Activated CD4-positive, alpha-beta memory T cell treated with anti-CD3 and anti-CD28 coated beads, Interleukin-2, amount 10 ng/mL, durations not matched to agents 7 days and 5 days (primary cell): ENCODE results near the gene KCNQ1OT1. TPM values are rescaled to one million over a fixed set of nuclear protein-coding genes. Genes with fewer than 3 reads are reported as not detected.
"Not testable (repeated sequence)": the region's sequence is repeated elsewhere in the genome, so short reads cannot be mapped to it uniquely, and the experiment has no call there.

Source experiments
- CTCF ChIA-PET: fragments of 350-600 bp; sonication (Branson Sonifier 250); formaldehyde crosslinking; loops from one replicate; lab custom pipeline; 2021; ENCODE audit warnings: antibody characterized with exemption, inconsistent platforms; lab: Charles Lee
- POLR2A ChIA-PET: fragments of 350-600 bp; sonication (Branson Sonifier 250); formaldehyde crosslinking; loops from one replicate; lab custom pipeline; 2021; ENCODE audit warnings: antibody characterized with exemption; lab: Charles Lee
- DNase-seq: peaks from one replicate; pipeline ENCODE4 v3.0.0-alpha.2; 2020
- H3K27ac Mint-ChIP-seq: one replicate; pipeline ENCODE4 v1.8.0; 2021; ENCODE audit warnings: mild to moderate bottlenecking, mixed read lengths
- H3K27me3 Mint-ChIP-seq: one replicate; pipeline ENCODE4 v1.8.0; 2021; ENCODE audit warnings: mixed read lengths
- H3K36me3 Mint-ChIP-seq: one replicate; pipeline ENCODE4 v1.8.0; 2021; ENCODE audit warnings: low read depth, mixed read lengths
- H3K4me1 Mint-ChIP-seq: one replicate; pipeline ENCODE4 v1.8.0; 2021; ENCODE audit warnings: mixed read lengths
- H3K4me3 Mint-ChIP-seq: one replicate; pipeline ENCODE4 v1.8.0; 2021; ENCODE audit warnings: mild to moderate bottlenecking, mixed read lengths
- H3K9me3 Mint-ChIP-seq: one replicate; pipeline ENCODE4 v1.8.0; 2021; ENCODE audit warnings: mixed read lengths
- total RNA-seq, 2 experiments: library from RNA; stranded (reverse); gene quantifications; one replicate each; pipeline ENCODE4 v1.2.3, GENCODE V29; 2021

The KCNQ1OT1 gene
- total RNA-seq, 2 experiments from 2014 or later = 0.25 to 0.28 TPM

- H3K9me3 Mint-ChIP-seq = peaks cover 55% of the 10 kb centered on the region
- ChIA-PET POLR2A (no interaction called here), CTCF (no interaction called here)
- H3K36me3 Mint-ChIP-seq = peaks cover 21% of the 10 kb centered on the region
- peaks cover 5% of the 10 kb centered on the region for H3K27me3 Mint-ChIP-seq
- DNase-seq = no peak
- no peaks in the 10 kb centered on the region for H3K4me1 Mint-ChIP-seq
- no peak overlapping the region for H3K4me3 Mint-ChIP-seq
- H3K27ac Mint-ChIP-seq = no peak overlapping the region
Measured at GRCh38 chr11:2645779-2646118, 54.0 kb downstream of the KCNQ1OT1 start.

GRCh38 chr11:2644844-2645778, 54.7 kb downstream of the KCNQ1OT1 start:
- H3K9me3 Mint-ChIP-seq = peaks cover 51% of the 10 kb centered on the region
- CTCF ChIA-PET = no interaction called here
- no peak overlapping the region for H3K4me3 Mint-ChIP-seq
- no peak overlapping the region for H3K27ac Mint-ChIP-seq
- no peaks in the 10 kb centered on the region for H3K4me1 Mint-ChIP-seq
- H3K36me3 Mint-ChIP-seq = peaks cover 19% of the 10 kb centered on the region
- POLR2A ChIA-PET = no interaction called here
- DNase-seq = no peak
- H3K27me3 Mint-ChIP-seq = peaks cover 5% of the 10 kb centered on the region

GRCh38 chr11:2643746-2644145, 56.0 kb downstream of the KCNQ1OT1 start:
- Mint-ChIP-seq H3K27me3 (peaks cover 5% of the 10 kb centered on the region), H3K36me3 (peaks cover 13% of the 10 kb centered on the region), H3K4me1 (no peaks in the 10 kb centered on the region), H3K9me3 (peaks cover 44% of the 10 kb centered on the region), H3K4me3 (no peak overlapping the region), H3K27ac (no peak overlapping the region)
- POLR2A ChIA-PET = no interaction called here
- CTCF ChIA-PET = interaction anchor here (0.6 kb wide), 1 partner anchor 106 kb away, joined by 3 read pairs; no protein-coding TSS in a partner anchor
- DNase-seq = no peak

GRCh38 chr11:2641623-2642022, 58.2 kb downstream of the KCNQ1OT1 start:
- Mint-ChIP-seq H3K4me3 (no peak overlapping the region), H3K27me3 (peaks cover 5% of the 10 kb centered on the region), H3K4me1 (no peaks in the 10 kb centered on the region), H3K9me3 (peaks cover 41% of the 10 kb centered on the region), H3K36me3 (peaks cover 19% of the 10 kb centered on the region), H3K27ac (no peak overlapping the region)
- no peak for DNase-seq
- POLR2A ChIA-PET = no interaction called here
- CTCF ChIA-PET = no interaction called here

GRCh38 chr11:2639763-2640162, 60.0 kb downstream of the KCNQ1OT1 start:
- DNase-seq, H3K4me3 Mint-ChIP-seq, POLR2A ChIA-PET, CTCF ChIA-PET, H3K4me1 Mint-ChIP-seq, H3K27ac Mint-ChIP-seq, H3K27me3 Mint-ChIP-seq: not testable (repeated sequence)
- Mint-ChIP-seq H3K36me3 (peaks cover 17% of the 10 kb centered on the region), H3K9me3 (peaks cover 38% of the 10 kb centered on the region)

GRCh38 chr11:2631161-2631560, 68.6 kb downstream of the KCNQ1OT1 start:
- Mint-ChIP-seq H3K36me3 (peaks cover 11% of the 10 kb centered on the region), H3K27me3 (no peaks in the 10 kb centered on the region), H3K4me1 (no peaks in the 10 kb centered on the region), H3K27ac (no peak overlapping the region), H3K4me3 (no peak overlapping the region), H3K9me3 (peaks cover 17% of the 10 kb centered on the region)
- ChIA-PET POLR2A (no interaction called here), CTCF (no interaction called here)
- DNase-seq = no peak

GRCh38 chr11:2630679-2631078, 69.1 kb downstream of the KCNQ1OT1 start:
- no peaks in the 10 kb centered on the region for H3K27me3 Mint-ChIP-seq
- CTCF ChIA-PET = no interaction called here
- H3K9me3 Mint-ChIP-seq = peaks cover 17% of the 10 kb centered on the region
- H3K36me3 Mint-ChIP-seq = peaks cover 8% of the 10 kb centered on the region
- DNase-seq = no peak
- POLR2A ChIA-PET = no interaction called here
- no peak overlapping the region for H3K4me3 Mint-ChIP-seq
- H3K27ac Mint-ChIP-seq = no peak overlapping the region
- no peaks in the 10 kb centered on the region for H3K4me1 Mint-ChIP-seq

- H3K9me3 Mint-ChIP-seq = peaks cover 3% of the 10 kb centered on the region
- peaks cover 15% of the 10 kb centered on the region for H3K4me1 Mint-ChIP-seq
- POLR2A ChIA-PET = no interaction called here
- DNase-seq = no peak
- no peak overlapping the region for H3K27ac Mint-ChIP-seq
- CTCF ChIA-PET = no interaction called here
- no peaks in the 10 kb centered on the region for H3K27me3 Mint-ChIP-seq
- peaks cover 10% of the 10 kb centered on the region for H3K36me3 Mint-ChIP-seq
- H3K4me3 Mint-ChIP-seq = no peak overlapping the region
Measured at GRCh38 chr11:2625183-2625582, 74.6 kb downstream of the KCNQ1OT1 start.

GRCh38 chr11:2621894-2622293, 77.9 kb downstream of the KCNQ1OT1 start:
- ChIA-PET CTCF (no interaction called here), POLR2A (no interaction called here)
- H3K27me3 Mint-ChIP-seq = no peaks in the 10 kb centered on the region
- H3K36me3 Mint-ChIP-seq = peaks cover 10% of the 10 kb centered on the region
- DNase-seq = no peak
- peaks cover 15% of the 10 kb centered on the region for H3K4me1 Mint-ChIP-seq
- peaks cover 3% of the 10 kb centered on the region for H3K9me3 Mint-ChIP-seq
- no peak overlapping the region for H3K4me3 Mint-ChIP-seq
- peak overlapping the region; percentile 48 for H3K27ac Mint-ChIP-seq

- Mint-ChIP-seq H3K27me3 (no peaks in the 10 kb centered on the region), H3K36me3 (no peaks in the 10 kb centered on the region), H3K4me1 (no peaks in the 10 kb centered on the region), H3K4me3 (no peak overlapping the region), H3K9me3 (peaks cover 4% of the 10 kb centered on the region), H3K27ac (no peak overlapping the region)
- ChIA-PET CTCF (no interaction called here), POLR2A (no interaction called here)
- DNase-seq = no peak
Measured at GRCh38 chr11:2612884-2613571, 86.8 kb downstream of the KCNQ1OT1 start.

GRCh38 chr11:2609345-2609744, 90.4 kb downstream of the KCNQ1OT1 start:
- Mint-ChIP-seq H3K27me3 (no peaks in the 10 kb centered on the region), H3K27ac (no peak overlapping the region), H3K9me3 (peaks cover 4% of the 10 kb centered on the region), H3K36me3 (peaks cover 3% of the 10 kb centered on the region), H3K4me1 (no peaks in the 10 kb centered on the region), H3K4me3 (no peak overlapping the region)
- DNase-seq = no peak
- POLR2A ChIA-PET = no interaction called here
- CTCF ChIA-PET = no interaction called here

GRCh38 chr11:2599561-2600189, 100.1 kb downstream of the KCNQ1OT1 start:
- H3K27ac Mint-ChIP-seq = no peak overlapping the region
- peaks cover under 1% of the 10 kb centered on the region for H3K36me3 Mint-ChIP-seq
- DNase-seq = no peak
- peaks cover 14% of the 10 kb centered on the region for H3K9me3 Mint-ChIP-seq
- H3K27me3 Mint-ChIP-seq = no peaks in the 10 kb centered on the region
- no peaks in the 10 kb centered on the region for H3K4me1 Mint-ChIP-seq
- CTCF ChIA-PET = no interaction called here
- no peak overlapping the region for H3K4me3 Mint-ChIP-seq
- POLR2A ChIA-PET = no interaction called here

GRCh38 chr11:2595204-2595603, 104.6 kb downstream of the KCNQ1OT1 start:
- Mint-ChIP-seq H3K27me3 (no peaks in the 10 kb centered on the region), H3K36me3 (no peaks in the 10 kb centered on the region), H3K4me1 (no peaks in the 10 kb centered on the region), H3K4me3 (no peak overlapping the region), H3K9me3 (peaks cover 14% of the 10 kb centered on the region), H3K27ac (no peak overlapping the region)
- CTCF ChIA-PET = no interaction called here
- POLR2A ChIA-PET = no interaction called here
- DNase-seq = no peak
